IMR-90 (cell line): Measurements from ENCODE around the gene ANKRD16. TPM values are rescaled to one million over a fixed set of nuclear protein-coding genes. Genes with fewer than 3 reads are reported as not detected.

ENCODE experiments used
- ATAC-seq: fragments of 200-7000 bp; cut with Tn5 transposase; 2 replicates; pipeline ENCODE4 v1.9.1; 2020; ENCODE audit warnings: low read depth, mild to moderate bottlenecking, moderate library complexity
- BruUV-seq: library from RNA; stranded (reverse); fragments of 400-500 nt; replicated peaks from 2 replicates; lab custom pipeline; 2021; lab: Mats Ljungman, UMichigan
- CTCF ChIA-PET: fragments of 300-600 bp; formaldehyde crosslinking; extraction: SDS; loops from one replicate; lab custom pipeline; 2021; ENCODE audit warnings: antibody characterized with exemption; lab: Yijun Ruan, JAX
- POLR2A ChIA-PET: fragments of 300-600 bp; sonication (Branson Sonifier 250); formaldehyde crosslinking; loops from one replicate; lab custom pipeline; 2022; ENCODE audit warnings: antibody characterized with exemption; ENCODE audit not compliant: unreplicated experiment; lab: Charles Lee
- DNase-seq: peaks from one replicate; pipeline ENCODE4 v3.0.0; 2013
- H2AFZ ChIP-seq: replicated peaks from 2 replicates; pipeline ENCODE3; 2013; ENCODE audit warnings: low read length, mild to moderate bottlenecking; ENCODE audit not compliant: poor library complexity
- H2AK5ac ChIP-seq: 2 replicates; pipeline ENCODE4 v1.6.1; 2013; ENCODE audit warnings: low read depth, low read length, inconsistent platforms
- H2AK9ac ChIP-seq: replicated peaks from 2 replicates; pipeline ENCODE3; 2013; ENCODE audit warnings: mild to moderate bottlenecking, low read depth, low read length, moderate library complexity; ENCODE audit not compliant: poor library complexity
- H2BK120ac ChIP-seq: 2 replicates; pipeline ENCODE4 v1.6.1; 2013; ENCODE audit warnings: low read depth, low read length, inconsistent platforms
- H2BK15ac ChIP-seq: 3 replicates; pipeline ENCODE4 v1.6.1; 2013; ENCODE audit warnings: low read depth, low read length, inconsistent platforms
- H2BK20ac ChIP-seq: 2 replicates; pipeline ENCODE4 v1.6.1; 2013; ENCODE audit warnings: low read depth, mild to moderate bottlenecking, inconsistent platforms, low read length, moderate library complexity
- H2BK5ac ChIP-seq: 2 replicates; pipeline ENCODE4 v1.6.1; 2013; ENCODE audit warnings: mild to moderate bottlenecking, low read depth, low read length, inconsistent platforms; ENCODE audit not compliant: poor library complexity, severe bottlenecking
- H3K14ac ChIP-seq: replicated peaks from 2 replicates; pipeline ENCODE4 v1.6.1; 2013; ENCODE audit warnings: low read depth, low read length, inconsistent platforms
- H3K18ac ChIP-seq: 2 replicates; pipeline ENCODE4 v1.6.1; 2013; ENCODE audit warnings: low read depth, low read length, control low read depth
- H3K23ac ChIP-seq: 2 replicates; pipeline ENCODE4 v1.6.1; 2013; ENCODE audit warnings: low read depth, low read length, inconsistent platforms
- H3K27ac ChIP-seq: 2 replicates; pipeline ENCODE4 v1.5.1; 2013; ENCODE audit warnings: mild to moderate bottlenecking, control low read depth, low read length; ENCODE audit not compliant: insufficient read depth
- H3K27me3 ChIP-seq: 2 replicates; pipeline ENCODE4 v1.6.1; 2013; ENCODE audit warnings: low read length; ENCODE audit not compliant: control insufficient read depth, insufficient read depth
- H3K36me3 ChIP-seq: 2 replicates; pipeline ENCODE4 v1.6.1; 2013; ENCODE audit warnings: low read length, mixed read lengths; ENCODE audit not compliant: control insufficient read depth, insufficient read depth
- H3K4ac ChIP-seq: 2 replicates; pipeline ENCODE4 v1.6.1; 2013; ENCODE audit warnings: low read depth, low read length, inconsistent platforms
- H3K4me1 ChIP-seq: 2 replicates; pipeline ENCODE4 v1.6.1; 2013; ENCODE audit warnings: low read length, mixed read lengths; ENCODE audit not compliant: control insufficient read depth, insufficient read depth
- H3K4me2 ChIP-seq: 2 replicates; pipeline ENCODE4 v1.6.1; 2013; ENCODE audit warnings: low read depth, mild to moderate bottlenecking, control low read depth, low read length, moderate library complexity
- H3K4me3 ChIP-seq: 2 replicates; pipeline ENCODE4 v1.5.1; 2013; ENCODE audit warnings: low read depth, mild to moderate bottlenecking, control low read depth, low read length, moderate library complexity; ENCODE audit not compliant: insufficient read depth
- H3K56ac ChIP-seq: 2 replicates; pipeline ENCODE4 v1.6.1; 2013; ENCODE audit warnings: low read length, inconsistent platforms; ENCODE audit not compliant: insufficient read depth; ENCODE audit errors: extremely low read depth
- H3K79me1 ChIP-seq, 2 experiments: 2 replicates each; pipeline ENCODE4 v1.6.1; 2013; ENCODE audit warnings: low read length in 2 of 2, inconsistent platforms in 1 of 2, low read depth in 1 of 2
- H3K9ac ChIP-seq: 2 replicates; pipeline ENCODE4 v1.6.1; 2013; ENCODE audit warnings: low read depth, low read length, control low read depth
- H3K9me1 ChIP-seq: 2 replicates; pipeline ENCODE4 v1.6.1; 2013; ENCODE audit warnings: low read length, inconsistent platforms; ENCODE audit not compliant: insufficient read depth
- H3K9me3 ChIP-seq: 2 replicates; pipeline ENCODE4 v1.6.1; 2013; ENCODE audit warnings: low read length; ENCODE audit not compliant: control insufficient read depth, insufficient read depth
- H4K20me1 ChIP-seq: 2 replicates; pipeline ENCODE4 v1.6.1; 2013; ENCODE audit warnings: low read length, inconsistent platforms; ENCODE audit not compliant: insufficient read depth
- H4K5ac ChIP-seq: 2 replicates; pipeline ENCODE4 v1.6.1; 2013; ENCODE audit warnings: mild to moderate bottlenecking, low read depth, low read length, control low read depth
- H4K8ac ChIP-seq, 2 experiments: 2 replicates each; pipeline ENCODE4 v1.6.1; 2013; ENCODE audit warnings: low read depth in 2 of 2, low read length in 2 of 2, control low read depth in 1 of 2, inconsistent platforms in 1 of 2
- H4K91ac ChIP-seq: 2 replicates; pipeline ENCODE4 v1.6.1; 2013; ENCODE audit warnings: low read depth, low read length, inconsistent platforms; ENCODE audit not compliant: insufficient read depth
- CTCF ChIP-seq: conservative IDR thresholded peaks from 2 replicates; pipeline ENCODE4 v1.5.1; 2012; ENCODE audit warnings: mild to moderate bottlenecking, low read depth, low read length, improper control_type of control experiment
- WGBS, 2 experiments: methylation state at CpG; one replicate each; pipeline versions ENCODE4 v1.1.5 to v1.1.7; 2013; ENCODE audit warnings: missing lambda C conversion rate in 2 of 2; ENCODE audit not compliant: insufficient read length in 1 of 2; ENCODE audit errors: extremely low coverage in 2 of 2; 5-methylcytosine and 5-hydroxymethylcytosine counted together
- dilution Hi-C: fragments of 300-500 bp; cut with HindIII; formaldehyde crosslinking; loops from one replicate; pipeline ENCODE4 v1.14.3; 2018; ENCODE audit warnings: low sequenced_read_pairs; ENCODE audit not compliant: unreplicated experiment
- in situ Hi-C: fragments of 300-500 bp; cut with MboI; formaldehyde crosslinking; loops from 3 replicates; pipeline ENCODE4 v1.14.3; 2019; ENCODE audit warnings: low sequenced_read_pairs, inconsistent platforms, mixed read lengths
- intact Hi-C: fragments of 100-400 bp; cut with micrococcal nuclease; formaldehyde crosslinking; loops from 2 replicates; pipeline ENCODE4 v1.10.0; 2022
- polyA plus RNA-seq, 3 experiments: library from polyadenylated mRNA; depleted of rRNA; stranded (reverse); fragments of >200 nt; gene quantifications; 2 replicates each; pipeline ENCODE4 v1.2.3, GENCODE V29; 2012; ENCODE audit warnings: low replicate concordance in 1 of 3
- total RNA-seq: library from RNA; depleted of rRNA; stranded (reverse); fragments of >200 nt; gene quantifications from 2 replicates; pipeline ENCODE4 v1.2.3, GENCODE V29; 2012

Gene ANKRD16
- total and polyA plus RNA-seq, 2 of the 4 experiments (the other 2 are of a cell fraction) = 5.1 to 5.7 TPM

DNA sequence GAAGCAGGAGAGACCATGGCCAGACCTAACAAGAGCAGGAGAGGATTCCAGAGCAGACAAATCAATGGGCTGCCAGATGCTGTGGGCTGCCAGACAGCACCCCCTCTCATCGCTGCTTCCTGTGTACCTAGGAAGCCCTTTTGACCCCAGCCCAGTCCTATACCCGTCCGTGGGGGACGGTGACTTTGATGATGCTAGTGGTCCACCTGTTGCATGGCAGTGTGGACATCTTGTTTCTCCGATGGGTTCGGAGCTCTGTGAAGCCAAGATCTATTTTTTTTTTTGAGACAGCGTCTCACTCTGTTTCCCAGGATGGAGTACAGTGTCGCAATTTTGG lies 58.3 kb downstream of the ANKRD16 start:
- H3K27me3 ChIP-seq = no peaks in the 10 kb centered on the region
- no peak overlapping the region for H2BK15ac ChIP-seq
- peaks cover 5% of the 10 kb centered on the region; the same call in 1 of the 2 replicates for H3K9me1 ChIP-seq
- no peak overlapping the region for H4K91ac ChIP-seq
- H2BK120ac ChIP-seq = no peak overlapping the region
- no peak overlapping the region for H2AK5ac ChIP-seq
- H4K5ac ChIP-seq = no peak overlapping the region
- ChIA-PET POLR2A (no interaction called here), CTCF (no interaction called here)
- in situ Hi-C loops = no loop called here
- dilution Hi-C loops = no loop called here
- no peak overlapping the region for H2AFZ ChIP-seq
- H2BK20ac ChIP-seq = no peak overlapping the region
- no peak overlapping the region for H3K27ac ChIP-seq
- H3K79me1 ChIP-seq = no peaks in the 10 kb centered on the region
- H3K36me3 ChIP-seq = no peaks in the 10 kb centered on the region
- H3K4me1 ChIP-seq = no peaks in the 10 kb centered on the region
- no peak overlapping the region for H2BK5ac ChIP-seq
- H3K9me3 ChIP-seq = no peaks in the 10 kb centered on the region
- 78% methylated on average over 3 of the region's 8 CpGs; no CpG with 5 or more reads in 1 of the 2 experiments for WGBS, 2 experiments
- no peak overlapping the region for H3K4me3 ChIP-seq
- no peak overlapping the region for H4K8ac ChIP-seq
- no TSS peak for BruUV-seq
- H3K56ac ChIP-seq = no peak overlapping the region
- no peak overlapping the region for H3K18ac ChIP-seq
- DNase-seq (no peak), ATAC-seq (no peak)
- H3K23ac ChIP-seq = no peak overlapping the region
- no peak overlapping the region for H3K9ac ChIP-seq
- H2AK9ac ChIP-seq = no peak overlapping the region
- no peak for TF ChIP-seq CTCF
- H4K20me1 ChIP-seq = no peaks in the 10 kb centered on the region; the same call in 1 of the 2 replicates
- H3K14ac ChIP-seq = no peak overlapping the region
- no peak overlapping the region for H3K4me2 ChIP-seq
- intact Hi-C loops = no loop called here
- H3K4ac ChIP-seq = no peak overlapping the region
